ENCODE results near the gene UCP3.

UCP3 gene

GRCh38 chr11:74007691-74008372, 1.1 kb downstream of the UCP3 start:
- no peak for TF ChIP-seq CTCF (IDR thresholded peaks at IDR 0.05; ENCODE audit: control insufficient read depth, insufficient read depth, low read depth, low read length, missing control alignments)
- no peak overlapping the region for H3K4me3 ChIP-seq (ENCODE audit: control insufficient read depth, low read depth, low read length)
- DNase-seq (ENCODE audit: low read depth), result no peak

- no peak for TF ChIP-seq CTCF (IDR thresholded peaks at IDR 0.05; ENCODE audit: control insufficient read depth, insufficient read depth, low read depth, low read length, missing control alignments)
- no peak for DNase-seq (ENCODE audit: low read depth)
- no peak overlapping the region for H3K4me3 ChIP-seq (ENCODE audit: control insufficient read depth, low read depth, low read length)
Observed at GRCh38 chr11:74006743-74007304, 2.1 kb downstream of the UCP3 start.

GRCh38 chr11:74005721-74006517, 3.0 kb downstream of the UCP3 start:
- TF ChIP-seq CTCF (IDR thresholded peaks at IDR 0.05; ENCODE audit: control insufficient read depth, insufficient read depth, low read depth, low read length, missing control alignments), result no peak
- DNase-seq (ENCODE audit: low read depth), result no peak
- H3K4me3 ChIP-seq (ENCODE audit: control insufficient read depth, low read depth, low read length), result no peak overlapping the region

GRCh38 chr11:74004759-74005615, 3.9 kb downstream of the UCP3 start:
- DNase-seq (ENCODE audit: low read depth), result no peak
- H3K4me3 ChIP-seq (ENCODE audit: control insufficient read depth, low read depth, low read length), result no peak overlapping the region
- TF ChIP-seq CTCF (IDR thresholded peaks at IDR 0.05; ENCODE audit: control insufficient read depth, insufficient read depth, low read depth, low read length, missing control alignments), result no peak

GRCh38 chr11:74004046-74004695, 4.7 kb downstream of the UCP3 start:
- TF ChIP-seq CTCF (IDR thresholded peaks at IDR 0.05; ENCODE audit: control insufficient read depth, insufficient read depth, low read depth, low read length, missing control alignments), result no peak
- no peak overlapping the region for H3K4me3 ChIP-seq (ENCODE audit: control insufficient read depth, low read depth, low read length)
- DNase-seq (ENCODE audit: low read depth), result no peak

- H3K4me3 ChIP-seq (ENCODE audit: control insufficient read depth, low read depth, low read length), result no peak overlapping the region
- no peak for DNase-seq (ENCODE audit: low read depth)
- no peak for TF ChIP-seq CTCF (IDR thresholded peaks at IDR 0.05; ENCODE audit: control insufficient read depth, insufficient read depth, low read depth, low read length, missing control alignments)
Observed at GRCh38 chr11:74002832-74003231, 6.1 kb downstream of the UCP3 start.
